ENCODE data around the gene BCL7A.
"Not testable (repeated sequence)": the region's sequence is repeated elsewhere in the genome, so short reads cannot be mapped to it uniquely, and the experiment has no call there.

The BCL7A gene

DNA sequence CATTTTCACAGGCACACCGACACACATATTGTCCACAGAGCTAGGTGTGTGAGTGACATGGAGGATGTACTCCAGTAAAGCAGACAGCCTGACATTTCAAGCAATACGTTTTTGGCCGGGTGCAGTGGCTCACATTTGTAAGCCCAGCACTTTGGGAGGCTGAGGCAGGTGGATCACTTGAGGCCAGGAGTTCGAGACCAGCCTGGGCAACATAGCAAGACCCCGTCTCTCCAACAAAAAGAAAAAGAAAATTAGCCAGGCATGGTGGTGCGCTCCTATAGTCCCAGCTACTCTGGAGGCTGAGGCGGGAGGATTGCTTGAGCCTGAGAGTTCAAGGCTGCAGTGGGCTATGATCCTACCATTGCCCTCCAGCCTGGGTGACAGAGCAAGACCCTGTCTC lies 34.7 kb downstream of the BCL7A start:
- not testable (repeated sequence) for DNase-seq

GRCh38 chr12:122057007-122057735 lies 35.5 kb downstream of the BCL7A start:
- DNase-seq = no peak

DNA sequence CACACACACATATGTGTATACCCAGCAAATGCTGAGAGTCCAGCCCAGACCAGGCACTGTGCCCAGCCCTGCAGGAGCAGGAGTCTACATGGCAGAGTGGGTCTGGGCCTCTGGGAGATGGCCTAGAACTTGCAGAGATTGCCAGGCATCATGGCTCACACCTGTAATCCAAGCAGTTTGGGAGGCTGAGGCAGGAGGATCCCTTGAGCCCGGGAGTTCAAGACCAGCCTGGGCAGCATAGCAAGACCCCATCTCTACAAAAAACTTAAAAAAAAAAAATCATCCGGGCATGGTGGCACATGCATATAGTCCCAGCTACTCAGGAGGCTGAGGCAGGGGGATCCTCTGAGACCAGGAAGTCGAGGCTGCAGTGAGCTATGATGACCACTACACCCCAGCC lies 36.1 kb downstream of the BCL7A start:
- DNase-seq = no peak

GRCh38 chr12:122058549-122059149 lies 37.0 kb downstream of the BCL7A start:
- no peak for DNase-seq

- DNase-seq = no peak
Measured at GRCh38 chr12:122059203-122059960, 37.7 kb downstream of the BCL7A start.

- no peak for DNase-seq
Measured at GRCh38 chr12:122060081-122060501, 38.4 kb downstream of the BCL7A start.

GRCh38 chr12:122061253-122061652 lies 39.6 kb downstream of the BCL7A start:
- DNase-seq = no peak

DNA sequence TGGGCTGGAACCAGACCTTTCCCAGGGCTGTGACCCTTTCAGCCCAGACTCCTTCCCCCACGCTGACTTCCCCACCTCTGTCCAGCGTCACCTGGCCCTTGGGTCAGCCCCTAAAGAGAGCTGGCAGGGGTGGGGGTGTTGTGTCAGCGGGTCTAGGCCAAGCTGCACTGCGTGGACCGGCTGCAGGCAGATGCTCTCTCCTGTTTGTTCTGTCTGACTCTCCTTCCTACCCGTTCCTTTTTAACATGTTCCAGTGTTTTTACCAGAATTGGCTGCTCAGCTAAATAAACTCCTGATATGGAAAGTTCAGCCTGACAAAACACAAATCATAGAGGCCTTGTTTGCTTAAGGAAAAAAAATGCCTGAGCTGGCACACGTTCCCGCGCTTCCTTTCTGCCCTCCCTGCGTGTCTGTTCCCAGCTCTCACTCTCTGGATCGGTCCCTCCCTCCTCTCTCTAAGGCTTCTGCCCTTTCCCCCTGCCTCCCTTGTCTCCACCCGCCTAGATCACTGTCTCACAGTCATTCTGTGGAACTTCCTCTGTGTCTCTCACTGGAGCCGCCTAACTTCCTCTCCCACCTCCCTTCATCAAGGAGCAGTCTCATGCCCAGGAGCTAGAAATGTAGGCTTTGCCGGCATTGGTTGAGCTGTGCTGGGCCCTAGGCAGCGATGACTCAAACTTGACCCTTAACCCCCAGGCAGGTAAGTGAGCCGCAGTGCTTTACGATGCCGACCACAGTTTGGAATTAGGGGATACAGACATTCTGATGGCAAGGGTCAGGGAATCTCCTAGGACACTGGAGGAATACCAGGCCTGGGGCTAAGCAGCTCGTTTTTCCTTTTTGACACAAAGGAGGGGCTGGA lies 41.4 kb downstream of the BCL7A start:
- DNase-seq = peak; percentile 25

DNA sequence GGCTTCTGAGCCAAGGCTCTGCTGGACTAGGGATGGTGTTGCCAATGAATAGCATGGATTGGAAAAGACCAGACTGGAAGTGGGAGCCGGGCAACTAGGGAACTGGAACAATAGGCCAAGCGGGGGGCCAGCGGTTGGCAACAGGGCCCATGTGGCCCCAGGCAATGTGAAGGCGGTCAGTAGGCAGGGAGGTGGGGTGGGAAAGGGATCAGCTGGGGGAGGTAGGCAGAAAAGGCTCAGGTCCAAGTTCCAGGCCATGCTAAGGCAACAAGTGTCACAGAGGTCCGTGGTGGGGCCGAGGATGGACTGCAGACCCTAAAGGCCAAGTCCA lies 42.0 kb downstream of the BCL7A start:
- DNase-seq = no peak

GRCh38 chr12:122064025-122064777 lies 42.5 kb downstream of the BCL7A start:
- DNase-seq = peak; percentile 53

- DNase-seq = no peak
Measured at GRCh38 chr12:122064780-122065588, 43.3 kb downstream of the BCL7A start.

DNA sequence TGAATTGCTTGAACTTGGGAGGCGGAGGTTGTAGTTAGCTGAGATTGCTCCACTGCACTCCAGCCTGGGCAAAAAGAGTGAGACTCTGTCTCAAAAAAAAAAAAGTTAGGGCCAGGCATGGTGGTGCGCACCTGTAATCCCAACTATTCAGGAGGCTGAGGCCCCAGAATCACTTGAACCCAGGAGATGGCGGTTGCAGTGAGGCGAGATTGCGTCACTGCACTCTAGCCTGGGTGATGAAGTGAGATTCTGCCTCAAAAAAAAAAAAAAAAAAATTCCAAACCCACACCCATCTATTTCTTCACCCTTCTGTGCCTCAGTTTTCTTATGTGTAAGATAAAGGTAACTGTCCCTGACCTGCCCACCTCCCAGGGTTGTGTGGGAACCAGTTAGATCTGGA lies 45.9 kb downstream of the BCL7A start:
- no peak for DNase-seq

DNA sequence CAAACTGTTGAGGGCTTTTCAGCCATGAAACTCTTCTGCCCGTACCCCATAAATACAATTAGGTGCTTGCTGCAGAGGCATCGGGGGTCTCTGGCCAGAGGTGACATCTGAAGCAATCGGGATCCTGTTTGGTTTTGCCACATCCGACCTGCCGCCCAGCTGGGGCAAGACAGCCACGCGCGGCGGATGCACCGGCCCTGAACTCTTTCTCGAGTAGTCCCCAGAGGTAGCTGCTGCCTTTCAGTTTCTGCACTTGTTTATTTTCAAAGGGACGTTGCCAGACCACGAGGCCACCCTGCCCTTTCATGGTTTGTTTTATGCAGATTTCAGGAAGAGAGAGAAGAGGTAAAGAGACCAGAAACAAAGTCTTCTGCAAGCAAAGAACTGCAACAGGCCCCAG lies 46.3 kb downstream of the BCL7A start:
- DNase-seq = no peak

DNA sequence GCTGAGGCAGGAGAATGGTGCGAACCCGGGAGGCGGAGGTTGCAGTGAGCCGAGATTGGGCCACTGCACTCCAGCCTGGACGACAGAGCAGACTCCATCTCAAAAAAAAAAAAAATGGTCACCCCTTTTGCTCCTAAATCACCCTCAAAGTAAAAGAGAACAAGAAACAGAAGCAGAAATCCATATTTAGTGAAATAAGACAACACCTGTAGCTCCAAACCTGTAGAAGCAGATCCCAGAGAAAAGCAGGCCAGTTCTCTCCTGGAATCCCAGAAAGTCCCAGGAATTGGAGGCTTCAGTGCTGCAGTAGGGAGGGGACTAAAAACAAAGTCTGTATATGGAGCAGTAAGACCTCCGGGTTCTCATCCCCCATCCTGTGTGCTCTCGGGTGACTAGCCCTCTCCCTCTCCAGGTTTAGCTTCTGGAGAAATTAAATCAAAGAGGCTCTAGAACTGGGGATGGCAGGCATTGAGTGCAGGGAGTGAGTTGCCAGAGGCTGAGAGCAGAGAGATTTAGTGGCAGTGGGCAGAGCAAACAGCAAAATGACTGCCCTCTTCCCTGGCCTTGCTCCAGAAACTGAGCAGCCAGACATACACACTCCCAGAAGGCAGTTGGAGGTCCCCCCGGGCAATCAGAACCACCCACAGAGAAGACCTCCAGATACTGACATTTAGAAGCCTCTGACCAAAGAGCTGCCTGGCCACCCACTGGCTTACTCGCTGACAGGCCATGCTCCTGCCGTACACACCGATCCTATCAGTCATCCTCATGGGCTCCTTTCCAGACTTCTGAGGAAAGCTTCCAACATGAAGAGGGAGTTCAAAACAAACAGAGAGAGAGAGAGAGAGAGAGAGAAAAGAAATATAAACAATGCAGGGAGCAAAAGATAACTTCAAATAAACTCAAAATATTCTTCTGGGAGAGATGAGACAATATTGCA lies 50.6 kb downstream of the BCL7A start:
- DNase-seq = peak; percentile 86

DNA sequence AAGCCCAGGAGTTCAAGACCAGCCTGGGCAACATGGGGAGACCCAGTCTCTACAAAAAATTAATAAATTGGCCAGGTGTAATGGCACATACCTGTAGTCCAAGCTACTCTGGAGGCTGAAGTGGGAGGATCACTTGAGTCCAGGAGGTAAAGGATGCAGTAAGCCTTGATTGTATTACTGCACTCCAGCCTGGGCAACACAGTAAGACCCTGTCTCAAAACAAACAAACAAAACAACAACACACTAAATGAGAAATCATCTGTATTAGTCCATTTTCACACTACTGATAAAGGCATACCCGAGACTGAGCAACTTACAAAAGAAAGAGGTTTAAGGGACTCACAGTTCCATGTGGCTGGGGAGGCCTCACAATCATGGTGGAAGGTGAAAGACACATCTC lies 52.1 kb downstream of the BCL7A start:
- no peak for DNase-seq

- no peak for DNase-seq
Measured at GRCh38 chr12:122076743-122077495, 55.2 kb downstream of the BCL7A start.

GRCh38 chr12:122078141-122079032 lies 56.7 kb downstream of the BCL7A start, which contains the start of gene MLXIP:
Gene MLXIP (plus strand): TSS chr12:122078756. CDS start chr12:122078854, 98 bp downstream.
- DNase-seq = peak; percentile 91

DNA sequence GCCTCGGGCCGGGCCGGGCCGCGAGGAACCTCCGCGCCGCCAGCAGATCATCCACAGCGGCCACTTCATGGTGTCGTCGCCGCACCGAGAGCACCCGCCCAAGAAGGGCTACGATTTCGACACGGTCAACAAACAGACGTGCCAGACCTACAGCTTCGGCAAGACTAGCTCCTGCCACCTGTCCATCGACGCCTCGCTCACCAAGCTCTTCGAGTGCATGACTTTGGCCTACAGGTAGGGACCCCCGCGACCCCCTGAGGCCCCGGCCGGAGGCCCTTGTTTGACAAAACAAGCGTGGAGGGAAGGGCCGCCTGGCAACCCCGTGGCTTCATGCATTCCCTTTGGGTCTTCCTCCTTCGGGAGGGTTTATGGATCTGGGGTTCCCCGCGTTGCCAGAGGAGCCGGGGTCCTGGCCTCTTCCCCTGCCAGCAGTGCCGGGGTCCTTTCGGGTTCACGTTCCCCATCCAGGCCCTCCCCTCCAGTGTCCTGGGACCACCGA lies 57.4 kb downstream of the BCL7A start:
- DNase-seq = no peak
